H1 (cell line): ENCODE results near the gene HMGB1.

ENCODE experiments used
- CTCF ChIP-seq, 3 experiments: IDR thresholded peaks; 1 replicate in 2 of 3; 2 replicates in 1 of 3; pipeline versions ENCODE4 v1.5.1 to v1.6.1; 2011; ENCODE audit warnings: low read length in 3 of 3, mild to moderate bottlenecking in 3 of 3, inconsistent platforms in 2 of 3, low read depth in 1 of 3, moderate library complexity in 1 of 3; ENCODE audit not compliant: insufficient read depth in 1 of 3; ENCODE audit errors: control extremely low read depth in 1 of 3
- EZH2 ChIP-seq: fragments of 200-600 bp; sonication (generic); IDR thresholded peaks from 2 replicates; pipeline ENCODE4 v1.7.1; 2012; ENCODE audit warnings: low read depth, mild to moderate bottlenecking, moderate library complexity, low read length, inconsistent platforms; ENCODE audit not compliant: severe bottlenecking
- POLR2A ChIP-seq, 2 experiments: IDR thresholded peaks; 1 replicate in 1 of 2; 2 replicates in 1 of 2; pipeline ENCODE4 v1.6.1; 2011; ENCODE audit warnings: low read depth in 2 of 2, low read length in 2 of 2, mild to moderate bottlenecking in 2 of 2; ENCODE audit errors: control extremely low read depth in 1 of 2
- POLR2AphosphoS5 ChIP-seq: IDR thresholded peaks from 2 replicates; pipeline ENCODE4 v1.6.1; 2011; ENCODE audit warnings: low read depth, low read length
- TEAD4 ChIP-seq: IDR thresholded peaks from 2 replicates; pipeline ENCODE4 v1.6.1; 2012; ENCODE audit warnings: low read depth, low read length, inconsistent platforms, mixed read lengths

GRCh38 chr13:30409886-30410704 is 55.6 kb downstream of the HMGB1 start:
- TF ChIP-seq TEAD4 (no peak), EZH2 (no peak), CTCF (IDR thresholded peaks at IDR 0.05; ENCODE audit: control extremely low read depth in 1 of 3, insufficient read depth in 1 of 3, low read depth in 1 of 3, low read length in 3 of 3) (no peak), POLR2A (IDR thresholded peaks at IDR 0.05; ENCODE audit: control extremely low read depth in 1 of 2, low read depth in 2 of 2, low read length in 2 of 2) (no peak), POLR2AphosphoS5 (no peak)
